ENCODE measurements around the gene CCDC146.
"Not testable (repeated sequence)": the region's sequence is repeated elsewhere in the genome, so short reads cannot be mapped to it uniquely, and the experiment has no call there.

GRCh38 chr7:77107659-77108058, 14.8 kb upstream of the CCDC146 start:
- not testable (repeated sequence) for TF ChIP-seq CTCF (conservative IDR thresholded peaks at IDR 0.05; ENCODE audit: low read depth, low read length); EZH2 (IDR thresholded peaks at IDR 0.05; ENCODE audit: borderline replicate concordance, low read depth, low read length, poor library complexity, severe bottlenecking)

Data from A673 (cell line).